WTC11 (cell line): ENCODE results near the gene DBT.

Source experiments
- CTCF ChIP-seq: fragments of 200-600 bp; IDR thresholded peaks from 2 replicates; pipeline ENCODE4 v1.8.0; 2022; ENCODE audit warnings: antibody characterized with exemption
- OVOL2 ChIP-seq: fragments of 250-450 bp; sonication (Bioruptor Pico); IDR thresholded peaks from 2 replicates; pipeline ENCODE4 v1.9.0; 2021; ENCODE audit warnings: mild to moderate bottlenecking, borderline replicate concordance
- TF ChIP-seq, protein P1 (sequence below): sonication (generic); formaldehyde crosslinking; IDR thresholded peaks from 2 replicates; pipeline ENCODE4 v1.8.1; 2023; ENCODE audit warnings: mild to moderate bottlenecking, moderate library complexity, missing genetic modification reagents
- TF ChIP-seq, protein P2 (sequence below): fragments of 250-450 bp; sonication (Bioruptor Pico); IDR thresholded peaks from 2 replicates; pipeline ENCODE4 v1.9.0; 2021; ENCODE audit warnings: mild to moderate bottlenecking

DNA sequence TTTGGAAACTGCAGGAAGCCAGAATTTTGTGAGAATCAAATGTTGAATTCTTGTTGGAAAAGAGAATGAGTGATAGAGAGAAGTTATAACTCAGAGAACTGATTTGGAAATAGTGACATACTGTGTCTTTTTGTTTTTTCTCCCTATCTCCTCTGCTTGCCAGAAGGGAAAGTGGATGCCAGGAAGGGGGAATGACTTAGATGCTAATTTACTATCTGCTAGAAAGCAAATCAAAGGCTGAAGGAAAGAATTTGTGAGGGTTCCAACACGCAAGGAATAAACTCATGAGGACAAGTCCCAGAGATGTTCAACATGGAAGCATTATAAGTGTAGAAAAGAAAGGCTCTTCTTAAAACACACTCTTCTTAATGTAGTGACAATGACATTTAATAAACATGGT lies 51.0 kb downstream of the DBT start:
- TF ChIP-seq, protein P1, sequence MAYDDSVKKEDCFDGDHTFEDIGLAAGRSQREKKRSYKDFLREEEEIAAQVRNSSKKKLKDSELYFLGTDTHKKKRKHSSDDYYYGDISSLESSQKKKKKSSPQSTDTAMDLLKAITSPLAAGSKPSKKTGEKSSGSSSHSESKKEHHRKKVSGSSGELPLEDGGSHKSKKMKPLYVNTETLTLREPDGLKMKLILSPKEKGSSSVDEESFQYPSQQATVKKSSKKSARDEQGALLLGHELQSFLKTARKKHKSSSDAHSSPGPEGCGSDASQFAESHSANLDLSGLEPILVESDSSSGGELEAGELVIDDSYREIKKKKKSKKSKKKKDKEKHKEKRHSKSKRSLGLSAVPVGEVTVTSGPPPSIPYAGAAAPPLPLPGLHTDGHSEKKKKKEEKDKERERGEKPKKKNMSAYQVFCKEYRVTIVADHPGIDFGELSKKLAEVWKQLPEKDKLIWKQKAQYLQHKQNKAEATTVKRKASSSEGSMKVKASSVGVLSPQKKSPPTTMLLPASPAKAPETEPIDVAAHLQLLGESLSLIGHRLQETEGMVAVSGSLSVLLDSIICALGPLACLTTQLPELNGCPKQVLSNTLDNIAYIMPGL = no peak
- TF ChIP-seq CTCF = no peak
- no peak for TF ChIP-seq OVOL2 (CRISPR knock-in tag)
- TF ChIP-seq, protein P2, sequence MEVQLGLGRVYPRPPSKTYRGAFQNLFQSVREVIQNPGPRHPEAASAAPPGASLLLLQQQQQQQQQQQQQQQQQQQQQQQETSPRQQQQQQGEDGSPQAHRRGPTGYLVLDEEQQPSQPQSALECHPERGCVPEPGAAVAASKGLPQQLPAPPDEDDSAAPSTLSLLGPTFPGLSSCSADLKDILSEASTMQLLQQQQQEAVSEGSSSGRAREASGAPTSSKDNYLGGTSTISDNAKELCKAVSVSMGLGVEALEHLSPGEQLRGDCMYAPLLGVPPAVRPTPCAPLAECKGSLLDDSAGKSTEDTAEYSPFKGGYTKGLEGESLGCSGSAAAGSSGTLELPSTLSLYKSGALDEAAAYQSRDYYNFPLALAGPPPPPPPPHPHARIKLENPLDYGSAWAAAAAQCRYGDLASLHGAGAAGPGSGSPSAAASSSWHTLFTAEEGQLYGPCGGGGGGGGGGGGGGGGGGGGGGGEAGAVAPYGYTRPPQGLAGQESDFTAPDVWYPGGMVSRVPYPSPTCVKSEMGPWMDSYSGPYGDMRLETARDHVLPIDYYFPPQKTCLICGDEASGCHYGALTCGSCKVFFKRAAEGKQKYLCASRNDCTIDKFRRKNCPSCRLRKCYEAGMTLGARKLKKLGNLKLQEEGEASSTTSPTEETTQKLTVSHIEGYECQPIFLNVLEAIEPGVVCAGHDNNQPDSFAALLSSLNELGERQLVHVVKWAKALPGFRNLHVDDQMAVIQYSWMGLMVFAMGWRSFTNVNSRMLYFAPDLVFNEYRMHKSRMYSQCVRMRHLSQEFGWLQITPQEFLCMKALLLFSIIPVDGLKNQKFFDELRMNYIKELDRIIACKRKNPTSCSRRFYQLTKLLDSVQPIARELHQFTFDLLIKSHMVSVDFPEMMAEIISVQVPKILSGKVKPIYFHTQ (CRISPR knock-in tag) = no peak
